Liver (tissue), 9 donors: ENCODE results near the gene RUSC1. TPM values are rescaled to one million over a fixed set of nuclear protein-coding genes. Genes with fewer than 3 reads are reported as not detected.

Source experiments
- DNase-seq: peaks from one replicate; pipeline ENCODE4 v3.0.0-alpha.2; 2017; ENCODE audit warnings: low spot score
- H3K27ac ChIP-seq, 2 donors: one replicate each; pipeline ENCODE4 v1.7.0; 2013; ENCODE audit warnings: inconsistent platforms in 2 of 2, low read length in 2 of 2, control low read depth in 1 of 2, low read depth in 1 of 2, mild to moderate bottlenecking in 1 of 2
- H3K27me3 ChIP-seq, 4 donors: one replicate each; pipeline versions ENCODE4 v1.6.1 to v1.7.0; 2013; ENCODE audit warnings: low read length in 3 of 4, inconsistent platforms in 1 of 4, mild to moderate bottlenecking in 1 of 4, moderate library complexity in 1 of 4; ENCODE audit not compliant: control insufficient read depth in 4 of 4, insufficient read depth in 4 of 4
- H3K36me3 ChIP-seq, 4 donors: one replicate each; pipeline versions ENCODE4 v1.6.1 to v1.7.0; 2013; ENCODE audit warnings: low read length in 3 of 4, mild to moderate bottlenecking in 3 of 4, low read depth in 1 of 4, moderate library complexity in 1 of 4; ENCODE audit not compliant: control insufficient read depth in 4 of 4, insufficient read depth in 3 of 4
- H3K4me1 ChIP-seq, 4 donors: one replicate each; pipeline versions ENCODE4 v1.6.1 to v1.7.0; 2013; ENCODE audit warnings: low read length in 3 of 4, mild to moderate bottlenecking in 3 of 4, moderate library complexity in 1 of 4; ENCODE audit not compliant: control insufficient read depth in 4 of 4, insufficient read depth in 4 of 4
- H3K4me3 ChIP-seq, 3 donors: one replicate each; pipeline versions ENCODE4 v1.6.1 to v1.7.0; 2013; ENCODE audit warnings: low read length in 3 of 3, control low read depth in 1 of 3, low read depth in 1 of 3, mild to moderate bottlenecking in 1 of 3
- H3K9ac ChIP-seq, 2 donors: one replicate each; pipeline ENCODE4 v1.7.0; 2013; ENCODE audit warnings: low read length in 2 of 2, mild to moderate bottlenecking in 2 of 2, moderate library complexity in 2 of 2, control low read depth in 1 of 2, low read depth in 1 of 2
- H3K9me3 ChIP-seq, 4 donors: one replicate each; pipeline versions ENCODE4 v1.6.1 to v1.7.0; 2013; ENCODE audit warnings: low read length in 3 of 4; ENCODE audit not compliant: control insufficient read depth in 4 of 4
- ATF3 ChIP-seq: IDR thresholded peaks from 2 replicates; pipeline ENCODE4 v1.6.1; 2016; ENCODE audit warnings: antibody characterized with exemption
- EGR1 ChIP-seq, 2 donors: IDR thresholded peaks; 2 replicates each; pipeline ENCODE4 v1.6.1; 2016 to 2018; ENCODE audit warnings: antibody characterized with exemption in 2 of 2, low read depth in 2 of 2
- FOXA1 ChIP-seq: IDR thresholded peaks from 2 replicates; pipeline ENCODE4 v1.6.1; 2016; ENCODE audit warnings: antibody characterized with exemption
- FOXA2 ChIP-seq: IDR thresholded peaks from 2 replicates; pipeline ENCODE4 v1.6.1; 2016; ENCODE audit warnings: antibody characterized with exemption
- GABPA ChIP-seq, 2 donors: IDR thresholded peaks in 1 of 2; conservative IDR thresholded peaks in 1 of 2; 2 replicates each; pipeline ENCODE4 v1.6.1; 2016; ENCODE audit warnings: antibody characterized with exemption in 2 of 2, mild to moderate bottlenecking in 1 of 2, moderate library complexity in 1 of 2
- HNF4A ChIP-seq, 2 donors: conservative IDR thresholded peaks; 2 replicates each; pipeline ENCODE4 v1.6.1; 2016; ENCODE audit warnings: antibody characterized with exemption in 2 of 2, mild to moderate bottlenecking in 2 of 2
- HNF4G ChIP-seq: IDR thresholded peaks from 2 replicates; pipeline ENCODE4 v1.6.1; 2016; ENCODE audit warnings: antibody characterized with exemption
- JUND ChIP-seq, 2 donors: IDR thresholded peaks; 2 replicates each; pipeline ENCODE4 v1.6.1; 2016; ENCODE audit warnings: antibody characterized with exemption in 2 of 2
- MAX ChIP-seq: IDR thresholded peaks from 2 replicates; pipeline ENCODE4 v1.6.1; 2016; ENCODE audit warnings: antibody characterized with exemption
- NR2F2 ChIP-seq: IDR thresholded peaks from 2 replicates; pipeline ENCODE4 v1.6.1; 2016; ENCODE audit warnings: antibody characterized with exemption
- RAD21 ChIP-seq, 2 donors: IDR thresholded peaks; 2 replicates each; pipeline ENCODE4 v1.6.1; 2016; ENCODE audit warnings: antibody characterized with exemption in 2 of 2, mild to moderate bottlenecking in 2 of 2
- REST ChIP-seq: IDR thresholded peaks from 2 replicates; pipeline ENCODE4 v1.6.1; 2016; ENCODE audit warnings: antibody characterized with exemption, mild to moderate bottlenecking
- RXRA ChIP-seq, 2 donors: IDR thresholded peaks; 2 replicates each; pipeline ENCODE4 v1.6.1; 2017 to 2018; ENCODE audit warnings: antibody characterized with exemption in 2 of 2, mild to moderate bottlenecking in 1 of 2
- SP1 ChIP-seq: IDR thresholded peaks from 2 replicates; pipeline ENCODE4 v1.6.1; 2018; ENCODE audit warnings: antibody characterized with exemption, mild to moderate bottlenecking
- TAF1 ChIP-seq: conservative IDR thresholded peaks from 2 replicates; pipeline ENCODE4 v1.6.1; 2016; ENCODE audit warnings: antibody characterized with exemption, mild to moderate bottlenecking
- ZBTB33 ChIP-seq: IDR thresholded peaks from 2 replicates; pipeline ENCODE4 v1.6.1; 2016; ENCODE audit warnings: antibody characterized with exemption
- WGBS: extraction: QIAGEN DNeasy Blood & Tissue Kit; methylation state at CpG from one replicate; pipeline ENCODE4 v1.1.7; 2013; 5-methylcytosine and 5-hydroxymethylcytosine counted together
- polyA plus RNA-seq, 2 donors: library from polyadenylated mRNA; stranded (reverse) in 1 of 2; unstranded in 1 of 2; fragments of 200-250 nt in 1 of 2; fragments of >200 nt in 1 of 2; fragmentation: Nextera tagmentation in 1 of 2; extraction: Ambion mirVana in 1 of 2; gene quantifications; one replicate each; pipeline versions ENCODE4 v1.2.1 to v1.2.3, GENCODE V29; 2013 to 2015
- total RNA-seq, 2 donors: library from RNA; depleted of rRNA; stranded (reverse); fragments of >200 nt; gene quantifications; one replicate each; pipeline ENCODE4 v1.2.3, GENCODE V29; 2014
- TF ChIP-seq, protein P1 (sequence below): fragments of 150-350 bp; IDR thresholded peaks from 2 replicates; pipeline ENCODE4 v1.5.1; 2017; ENCODE audit warnings: improper control_type of control experiment, low read depth, low read length; ENCODE audit not compliant: missing input control
- donor health status: healthy.
- donor health status: healthy.
- donor health status: healthy.
- donor health status: healthy.
- donor health status: healthy.

The RUSC1 gene
- total and polyA plus RNA-seq, 4 donors, result 3.9 to 6.7 (median 5.7) TPM

- Histone ChIP-seq H3K4me3 (no peak overlapping the region), H3K27ac (no peak overlapping the region), H3K4me1 (peaks cover 8 to 18% (median 16%) of the 10 kb centered on the region in 4 donors), H3K9ac (no peak overlapping the region), H3K9me3 (no peaks in the 10 kb centered on the region), H3K36me3 (no peaks in the 10 kb centered on the region), H3K27me3 (no peaks in the 10 kb centered on the region)
- no peak for DNase-seq
- 70% methylated on average over 2 of the region's 2 CpGs for WGBS
- TF ChIP-seq SP1 (no peak), FOXA1 (no peak)
Observed at GRCh38 chr1:155279268-155279667, 41.4 kb upstream of the RUSC1 start.

DNA sequence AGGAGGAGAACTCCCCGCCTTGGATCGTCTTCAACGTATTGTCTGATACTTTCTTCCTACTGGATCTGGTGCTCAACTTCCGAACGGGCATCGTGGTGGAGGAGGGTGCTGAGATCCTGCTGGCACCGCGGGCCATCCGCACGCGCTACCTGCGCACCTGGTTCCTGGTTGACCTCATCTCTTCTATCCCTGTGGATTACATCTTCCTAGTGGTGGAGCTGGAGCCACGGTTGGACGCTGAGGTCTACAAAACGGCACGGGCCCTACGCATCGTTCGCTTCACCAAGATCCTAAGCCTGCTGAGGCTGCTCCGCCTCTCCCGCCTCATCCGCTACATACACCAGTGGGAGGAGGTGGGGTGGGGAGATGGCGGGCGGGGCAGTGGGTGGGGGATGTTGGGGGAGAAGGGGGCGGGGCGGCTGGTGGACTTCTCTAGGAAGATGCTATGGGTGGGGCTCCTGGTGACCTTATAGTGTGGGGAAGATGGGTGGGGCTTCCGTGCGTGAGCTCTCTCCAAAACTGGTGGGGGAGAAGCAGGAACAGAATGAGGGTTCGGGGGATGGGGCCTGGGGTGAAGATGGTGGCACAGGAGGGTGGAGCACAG lies 38.1 kb upstream of the RUSC1 start:
- Histone ChIP-seq H3K27me3 (no peaks in the 10 kb centered on the region), H3K4me1 (peaks cover 10 to 32% (median 16%) of the 10 kb centered on the region in 4 donors), H3K36me3 (no peaks in the 10 kb centered on the region), H3K9ac (no peak overlapping the region), H3K4me3 (no peak overlapping the region), H3K9me3 (no peaks in the 10 kb centered on the region), H3K27ac (no peak overlapping the region)
- TF ChIP-seq EGR1 (IDR thresholded peaks at IDR 0.05; ENCODE audit: low read depth in 2 of 2) (no peak), JUND (IDR thresholded peaks at IDR 0.05) (no peak)
- no peak for DNase-seq
- 95% methylated on average over 29 of the region's 29 CpGs for WGBS

DNA sequence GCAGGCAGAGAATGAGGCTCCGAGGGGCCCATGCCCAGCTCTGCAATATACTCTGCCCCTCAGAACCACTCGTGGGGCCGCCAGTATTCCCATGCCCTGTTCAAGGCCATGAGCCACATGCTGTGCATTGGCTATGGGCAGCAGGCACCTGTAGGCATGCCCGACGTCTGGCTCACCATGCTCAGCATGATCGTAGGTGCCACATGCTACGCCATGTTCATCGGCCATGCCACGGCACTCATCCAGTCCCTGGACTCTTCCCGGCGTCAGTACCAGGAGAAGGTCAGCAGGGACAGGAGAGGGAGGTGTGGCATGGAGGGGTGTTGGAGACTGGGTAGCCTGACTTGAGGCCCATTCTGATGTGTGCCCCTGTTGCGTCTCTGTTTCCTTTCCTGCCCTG lies 36.2 kb upstream of the RUSC1 start:
- DNase-seq, result no peak
- Histone ChIP-seq H3K4me1 (peaks cover 2 to 20% (median 7%) of the 10 kb centered on the region in 4 donors), H3K27me3 (no peaks in the 10 kb centered on the region), H3K9me3 (no peaks in the 10 kb centered on the region), H3K27ac (no peak overlapping the region), H3K9ac (no peak overlapping the region), H3K36me3 (peaks cover 0 to 2% (median under 1%) of the 10 kb centered on the region in 4 donors), H3K4me3 (no peak overlapping the region)
- TF ChIP-seq MAX (no peak), REST (no peak), ZBTB33 (no peak), GABPA (IDR thresholded peaks at IDR 0.05 in 1 of 2, conservative IDR thresholded peaks at IDR 0.05 in 1 of 2) (no peak), SP1 (no peak), HNF4G (no peak), JUND (IDR thresholded peaks at IDR 0.05) (no peak), NR2F2 (no peak), FOXA2 (no peak), EGR1 (IDR thresholded peaks at IDR 0.05; ENCODE audit: low read depth in 2 of 2) (no peak), HNF4A (conservative IDR thresholded peaks at IDR 0.05) (no peak), RAD21 (IDR thresholded peaks at IDR 0.05) (no peak), RXRA (IDR thresholded peaks at IDR 0.05) (no peak), ATF3 (no peak), TAF1 (no peak)
- TF ChIP-seq, protein P1, sequence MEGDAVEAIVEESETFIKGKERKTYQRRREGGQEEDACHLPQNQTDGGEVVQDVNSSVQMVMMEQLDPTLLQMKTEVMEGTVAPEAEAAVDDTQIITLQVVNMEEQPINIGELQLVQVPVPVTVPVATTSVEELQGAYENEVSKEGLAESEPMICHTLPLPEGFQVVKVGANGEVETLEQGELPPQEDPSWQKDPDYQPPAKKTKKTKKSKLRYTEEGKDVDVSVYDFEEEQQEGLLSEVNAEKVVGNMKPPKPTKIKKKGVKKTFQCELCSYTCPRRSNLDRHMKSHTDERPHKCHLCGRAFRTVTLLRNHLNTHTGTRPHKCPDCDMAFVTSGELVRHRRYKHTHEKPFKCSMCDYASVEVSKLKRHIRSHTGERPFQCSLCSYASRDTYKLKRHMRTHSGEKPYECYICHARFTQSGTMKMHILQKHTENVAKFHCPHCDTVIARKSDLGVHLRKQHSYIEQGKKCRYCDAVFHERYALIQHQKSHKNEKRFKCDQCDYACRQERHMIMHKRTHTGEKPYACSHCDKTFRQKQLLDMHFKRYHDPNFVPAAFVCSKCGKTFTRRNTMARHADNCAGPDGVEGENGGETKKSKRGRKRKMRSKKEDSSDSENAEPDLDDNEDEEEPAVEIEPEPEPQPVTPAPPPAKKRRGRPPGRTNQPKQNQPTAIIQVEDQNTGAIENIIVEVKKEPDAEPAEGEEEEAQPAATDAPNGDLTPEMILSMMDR, result no peak
- 95% methylated on average over 12 of the region's 12 CpGs for WGBS
